HUES48 (cell line): ENCODE data around the gene AQP2.

Source experiments
- H3K27ac ChIP-seq: one replicate; pipeline ENCODE4 v1.7.0; 2013; ENCODE audit warnings: low read depth, low read length, inconsistent platforms
- H3K27me3 ChIP-seq: 2 replicates; pipeline ENCODE4 v1.6.1; 2013; ENCODE audit warnings: mild to moderate bottlenecking, low read length; ENCODE audit not compliant: control insufficient read depth, insufficient read depth
- H3K36me3 ChIP-seq: 2 replicates; pipeline ENCODE4 v1.6.1; 2013; ENCODE audit warnings: low read length; ENCODE audit not compliant: control insufficient read depth, insufficient read depth
- H3K4me1 ChIP-seq: 2 replicates; pipeline ENCODE4 v1.6.1; 2013; ENCODE audit warnings: mild to moderate bottlenecking, low read length; ENCODE audit not compliant: control insufficient read depth, insufficient read depth
- H3K4me3 ChIP-seq: 2 replicates; pipeline ENCODE4 v1.5.1; 2013; ENCODE audit warnings: mild to moderate bottlenecking, low read depth, low read length
- H3K9ac ChIP-seq: 2 replicates; pipeline ENCODE4 v1.6.1; 2013; ENCODE audit warnings: mild to moderate bottlenecking, low read depth, low read length, moderate library complexity
- H3K9me3 ChIP-seq: 2 replicates; pipeline ENCODE4 v1.6.1; 2013; ENCODE audit warnings: low read length; ENCODE audit not compliant: control insufficient read depth, insufficient read depth

Gene AQP2

GRCh38 chr12:49950273-49951251, at the start of gene AQP2:
AQP2 (plus strand) TSS chr12:49950737; CDS start chr12:49950831, 94 bp downstream.
- no peak within 1 kb of the TSS for H3K27ac ChIP-seq
- peaks cover 16% of the 10 kb centered on the region for H3K4me1 ChIP-seq
- H3K27me3 ChIP-seq, result peaks cover 14% of the 10 kb centered on the region
- no peaks in the 10 kb centered on the region for H3K36me3 ChIP-seq
- no peak within 1 kb of the TSS for H3K4me3 ChIP-seq
- no peak within 1 kb of the TSS for H3K9ac ChIP-seq
- no peaks in the 10 kb centered on the region for H3K9me3 ChIP-seq

- peaks cover 10% of the 10 kb centered on the region for H3K4me1 ChIP-seq
These were observed 49.5 kb upstream of the AQP2 start for GRCh38 chr12:49901026-49901425.

GRCh38 chr12:49901986-49902385, 48.6 kb upstream of the AQP2 start:
- Histone ChIP-seq H3K4me3 (no peak overlapping the region), H3K4me1 (peaks cover 10% of the 10 kb centered on the region), H3K9me3 (no peaks in the 10 kb centered on the region), H3K27me3 (peaks cover 26% of the 10 kb centered on the region), H3K36me3 (no peaks in the 10 kb centered on the region), H3K27ac (no peak overlapping the region), H3K9ac (no peak overlapping the region)

More at GRCh38 chr12:49901026-49901425, 49.5 kb upstream of the AQP2 start:
- no peak overlapping the region for H3K4me3 ChIP-seq
- no peaks in the 10 kb centered on the region for H3K9me3 ChIP-seq
- no peak overlapping the region for H3K27ac ChIP-seq
- no peak overlapping the region for H3K9ac ChIP-seq
- H3K27me3 ChIP-seq, result peaks cover 26% of the 10 kb centered on the region
- H3K36me3 ChIP-seq, result no peaks in the 10 kb centered on the region

GRCh38 chr12:49902399-49903350, 47.9 kb upstream of the AQP2 start:
- Histone ChIP-seq H3K9ac (no peak overlapping the region), H3K9me3 (no peaks in the 10 kb centered on the region), H3K27me3 (peaks cover 26% of the 10 kb centered on the region), H3K4me3 (no peak overlapping the region), H3K27ac (no peak overlapping the region), H3K4me1 (peaks cover 10% of the 10 kb centered on the region), H3K36me3 (no peaks in the 10 kb centered on the region)

GRCh38 chr12:49903351-49903699, 47.2 kb upstream of the AQP2 start:
- Histone ChIP-seq H3K9me3 (no peaks in the 10 kb centered on the region), H3K27ac (no peak overlapping the region), H3K4me3 (0 out of 2 replicates have a peak overlapping the region, but pooled peaks have one; percentile 40), H3K9ac (no peak overlapping the region), H3K4me1 (peaks cover 10% of the 10 kb centered on the region), H3K27me3 (peaks cover 26% of the 10 kb centered on the region), H3K36me3 (no peaks in the 10 kb centered on the region)

GRCh38 chr12:49903700-49904423, 46.7 kb upstream of the AQP2 start, which contains the start of gene FAIM2:
FAIM2 (minus strand) TSS chr12:49903900; CDS start chr12:49903792, 108 bp downstream.
- H3K4me1 ChIP-seq, result peaks cover 10% of the 10 kb centered on the region
- no peak within 1 kb of the TSS for H3K27ac ChIP-seq
- no peaks in the 10 kb centered on the region for H3K9me3 ChIP-seq
- H3K9ac ChIP-seq, result no peak within 1 kb of the TSS
- H3K27me3 ChIP-seq, result peaks cover 26% of the 10 kb centered on the region
- H3K36me3 ChIP-seq, result no peaks in the 10 kb centered on the region
- peak within 1 kb of the TSS; percentile 54 for H3K4me3 ChIP-seq

GRCh38 chr12:49904601-49905000, 45.9 kb upstream of the AQP2 start:
- no peak overlapping the region for H3K27ac ChIP-seq

GRCh38 chr12:49905718-49906314, 44.7 kb upstream of the AQP2 start:
- peaks cover 22% of the 10 kb centered on the region for H3K4me1 ChIP-seq
- no peak overlapping the region for H3K27ac ChIP-seq
- H3K4me3 ChIP-seq, result no peak overlapping the region

More at GRCh38 chr12:49904601-49905000, 45.9 kb upstream of the AQP2 start:
- H3K36me3 ChIP-seq, result no peaks in the 10 kb centered on the region
- H3K4me1 ChIP-seq, result peaks cover 12% of the 10 kb centered on the region
- peaks cover 26% of the 10 kb centered on the region for H3K27me3 ChIP-seq
- H3K4me3 ChIP-seq, result no peak overlapping the region
- H3K9me3 ChIP-seq, result no peaks in the 10 kb centered on the region
- no peak overlapping the region for H3K9ac ChIP-seq

GRCh38 chr12:49907352-49907751, 43.2 kb upstream of the AQP2 start:
- no peaks in the 10 kb centered on the region for H3K9me3 ChIP-seq
- no peak overlapping the region for H3K27ac ChIP-seq
- no peaks in the 10 kb centered on the region for H3K36me3 ChIP-seq
- peaks cover 22% of the 10 kb centered on the region for H3K4me1 ChIP-seq
- no peak overlapping the region for H3K9ac ChIP-seq
- peaks cover 26% of the 10 kb centered on the region for H3K27me3 ChIP-seq
- no peak overlapping the region for H3K4me3 ChIP-seq

More at GRCh38 chr12:49905718-49906314, 44.7 kb upstream of the AQP2 start:
- Histone ChIP-seq H3K9ac (no peak overlapping the region), H3K9me3 (no peaks in the 10 kb centered on the region), H3K27me3 (peaks cover 26% of the 10 kb centered on the region), H3K36me3 (no peaks in the 10 kb centered on the region)

- no peak overlapping the region for H3K4me3 ChIP-seq
- H3K9ac ChIP-seq, result no peak overlapping the region
- peaks cover 13% of the 10 kb centered on the region for H3K27me3 ChIP-seq
- H3K27ac ChIP-seq, result no peak overlapping the region
- H3K36me3 ChIP-seq, result no peaks in the 10 kb centered on the region
- no peaks in the 10 kb centered on the region for H3K9me3 ChIP-seq
- peaks cover 18% of the 10 kb centered on the region for H3K4me1 ChIP-seq
These were observed 41.2 kb upstream of the AQP2 start for GRCh38 chr12:49909356-49909755.
